ENCODE measurements around the gene MAN1A1.

- TF ChIP-seq POLR2A (IDR thresholded peaks at IDR 0.05) = no peak
- no peak for TF ChIP-seq CTCF (IDR thresholded peaks at IDR 0.05)
Measured at GRCh38 chr6:119190176-119190575, 159.4 kb downstream of the MAN1A1 start.

Measured in right lobe of liver (tissue), 4 donors.